Tibial nerve (tissue), 4 donors: ENCODE data around the gene LLGL1. TPM values are rescaled to one million over a fixed set of nuclear protein-coding genes. Genes with fewer than 3 reads are reported as not detected.

Experiments
- DNase-seq, 2 donors: peaks; one replicate each; pipeline ENCODE4 v3.0.0-alpha.2; 2019; ENCODE audit warnings: low spot score in 2 of 2
- H3K27ac ChIP-seq, 4 donors: fragments of 200-600 bp; sonication (generic) in 3 of 4; one replicate each; pipeline ENCODE4 v1.5.1; 2017 to 2019; ENCODE audit warnings: mild to moderate bottlenecking in 1 of 4
- H3K27me3 ChIP-seq, 2 donors: fragments of 200-600 bp; sonication (generic) in 1 of 2; one replicate each; pipeline versions ENCODE4 v1.5.1 to v1.6.0; 2017 to 2019
- H3K36me3 ChIP-seq, 3 donors: fragments of 200-600 bp; sonication (generic); one replicate each; pipeline ENCODE4 v1.5.1; 2018 to 2019
- H3K4me1 ChIP-seq, 4 donors: fragments of 200-600 bp; sonication (generic) in 3 of 4; one replicate each; pipeline ENCODE4 v1.5.1; 2017 to 2019
- H3K4me3 ChIP-seq, 4 donors: fragments of 200-600 bp; sonication (generic) in 3 of 4; one replicate each; pipeline ENCODE4 v1.5.1; 2017 to 2019; ENCODE audit warnings: mild to moderate bottlenecking in 1 of 4, moderate library complexity in 1 of 4
- H3K9me3 ChIP-seq, 4 donors: fragments of 200-600 bp; sonication (generic) in 3 of 4; one replicate each; pipeline ENCODE4 v1.5.1; 2017 to 2019
- EP300 ChIP-seq, 2 donors: sonication (generic); formaldehyde crosslinking; IDR thresholded peaks; one replicate each; pipeline ENCODE4 v1.6.1; 2017; ENCODE audit warnings: antibody characterized with exemption in 2 of 2, mild to moderate bottlenecking in 1 of 2
- POLR2A ChIP-seq, 2 donors: fragments of 450-650 bp; IDR thresholded peaks; one replicate each; pipeline ENCODE4 v1.6.1; 2017; ENCODE audit warnings: antibody characterized with exemption in 2 of 2, mild to moderate bottlenecking in 2 of 2, moderate library complexity in 2 of 2
- WGBS, 2 donors: methylation state at CpG; one replicate each; pipeline ENCODE4 v1.1.5; 2018; 5-methylcytosine and 5-hydroxymethylcytosine counted together
- total RNA-seq, 4 donors: library from RNA; depleted of rRNA; stranded (reverse); fragments of >200 nt; gene quantifications; one replicate each; pipeline ENCODE4 v1.1.0, GENCODE V29; 2016
- TF ChIP-seq, protein P1 (sequence below), 5 experiments: fragments of 200-600 bp in 3 of 5; fragments of 450-650 bp in 2 of 5; sonication (generic) in 3 of 5; IDR thresholded peaks; one replicate each; pipeline ENCODE4 v1.5.1; 2016 to 2019; ENCODE audit warnings: antibody characterized with exemption in 5 of 5, mild to moderate bottlenecking in 3 of 5, moderate library complexity in 2 of 5

LLGL1 gene
- total RNA-seq, 4 donors from 2014 or later = 20.9 to 30.2 (median 27.9) TPM

DNA sequence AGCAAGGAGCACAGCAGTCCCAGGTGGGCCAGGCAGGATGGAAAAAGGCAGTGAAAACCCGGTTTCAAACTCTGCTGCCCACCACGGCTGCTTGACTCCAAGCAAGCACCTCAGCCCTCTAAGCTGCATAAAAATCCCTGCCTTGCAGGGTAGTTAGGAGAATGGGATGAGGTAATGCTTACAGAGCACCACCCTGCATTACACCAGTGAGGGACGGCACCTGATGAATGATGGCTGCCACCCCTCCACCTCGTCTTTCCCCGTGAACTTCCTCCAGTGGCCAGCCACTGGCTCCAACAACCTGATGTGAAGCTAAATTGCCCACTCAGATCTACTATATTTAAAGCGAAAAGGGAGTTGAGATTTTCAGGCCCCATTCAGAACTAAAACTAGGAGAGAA lies 56.4 kb downstream of the LLGL1 start:
- no peaks in the 10 kb centered on the region for H3K27me3 ChIP-seq
- no peaks in the 10 kb centered on the region for H3K4me1 ChIP-seq
- 86 to 93% methylated on average over 6 of the region's 6 CpGs for WGBS, 2 donors
- DNase-seq = no peak
- H3K4me3 ChIP-seq = no peak overlapping the region
- H3K36me3 ChIP-seq = peaks cover 7 to 99% (median 30%) of the 10 kb centered on the region in 3 donors
- no peaks in the 10 kb centered on the region for H3K9me3 ChIP-seq
- no peak overlapping the region for H3K27ac ChIP-seq
- TF ChIP-seq POLR2A (IDR thresholded peaks at IDR 0.05) = no peak
- TF ChIP-seq EP300 (IDR thresholded peaks at IDR 0.05) = no peak
- TF ChIP-seq, protein P1, sequence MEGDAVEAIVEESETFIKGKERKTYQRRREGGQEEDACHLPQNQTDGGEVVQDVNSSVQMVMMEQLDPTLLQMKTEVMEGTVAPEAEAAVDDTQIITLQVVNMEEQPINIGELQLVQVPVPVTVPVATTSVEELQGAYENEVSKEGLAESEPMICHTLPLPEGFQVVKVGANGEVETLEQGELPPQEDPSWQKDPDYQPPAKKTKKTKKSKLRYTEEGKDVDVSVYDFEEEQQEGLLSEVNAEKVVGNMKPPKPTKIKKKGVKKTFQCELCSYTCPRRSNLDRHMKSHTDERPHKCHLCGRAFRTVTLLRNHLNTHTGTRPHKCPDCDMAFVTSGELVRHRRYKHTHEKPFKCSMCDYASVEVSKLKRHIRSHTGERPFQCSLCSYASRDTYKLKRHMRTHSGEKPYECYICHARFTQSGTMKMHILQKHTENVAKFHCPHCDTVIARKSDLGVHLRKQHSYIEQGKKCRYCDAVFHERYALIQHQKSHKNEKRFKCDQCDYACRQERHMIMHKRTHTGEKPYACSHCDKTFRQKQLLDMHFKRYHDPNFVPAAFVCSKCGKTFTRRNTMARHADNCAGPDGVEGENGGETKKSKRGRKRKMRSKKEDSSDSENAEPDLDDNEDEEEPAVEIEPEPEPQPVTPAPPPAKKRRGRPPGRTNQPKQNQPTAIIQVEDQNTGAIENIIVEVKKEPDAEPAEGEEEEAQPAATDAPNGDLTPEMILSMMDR (IDR thresholded peaks at IDR 0.05) = no peak

DNA sequence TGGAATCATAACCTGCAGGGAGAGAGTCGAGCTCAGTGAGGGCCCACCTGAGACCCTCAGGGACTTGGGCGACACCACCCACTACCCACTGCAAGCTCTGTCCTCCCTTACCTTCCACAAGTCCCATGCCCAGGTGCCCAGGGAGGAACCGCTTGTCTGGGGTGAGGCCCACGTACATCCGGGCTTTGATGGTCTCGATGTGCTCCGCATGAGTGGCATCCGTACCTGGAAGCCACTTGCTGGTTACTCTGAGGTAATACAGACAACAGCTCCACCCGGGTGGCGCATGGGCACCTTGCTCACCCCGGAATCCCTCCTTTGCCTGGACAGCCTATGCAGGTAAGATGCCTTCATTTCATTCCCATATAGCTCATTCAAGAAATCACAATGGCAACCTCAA lies 59.9 kb downstream of the LLGL1 start:
- peaks cover 7 to 99% (median 42%) of the 10 kb centered on the region in 3 donors for H3K36me3 ChIP-seq
- TF ChIP-seq, protein P1 (IDR thresholded peaks at IDR 0.05) = no peak
- no peak for TF ChIP-seq POLR2A (IDR thresholded peaks at IDR 0.05)
- TF ChIP-seq EP300 (IDR thresholded peaks at IDR 0.05) = no peak
- no peak overlapping the region for H3K27ac ChIP-seq
- no peaks in the 10 kb centered on the region for H3K4me1 ChIP-seq
- DNase-seq = no peak
- H3K27me3 ChIP-seq = no peaks in the 10 kb centered on the region
- no peaks in the 10 kb centered on the region for H3K9me3 ChIP-seq
- H3K4me3 ChIP-seq = no peak overlapping the region
- WGBS, 2 donors = 86 to 95% methylated on average over 5 to 11 of the region's 11 CpGs

GRCh38 chr17:18291718-18292540 lies 66.5 kb downstream of the LLGL1 start:
- no peaks in the 10 kb centered on the region for H3K27me3 ChIP-seq
- H3K27ac ChIP-seq = no peak overlapping the region
- peaks cover 2 to 99% (median 36%) of the 10 kb centered on the region in 3 donors for H3K36me3 ChIP-seq
- 88 to 91% methylated on average over 15 of the region's 15 CpGs for WGBS, 2 donors
- DNase-seq = no peak
- no peak overlapping the region for H3K4me3 ChIP-seq
- no peaks in the 10 kb centered on the region for H3K4me1 ChIP-seq
- no peaks in the 10 kb centered on the region for H3K9me3 ChIP-seq
- TF ChIP-seq EP300 (IDR thresholded peaks at IDR 0.05) (no peak), POLR2A (IDR thresholded peaks at IDR 0.05) (no peak)
- TF ChIP-seq, protein P1 (IDR thresholded peaks at IDR 0.05) = no peak

Other genes starting within 250 kb of the LLGL1 start
- 10 to 100 TPM; 24.0 to 43.7 (median 35.5) TPM for gene ATPAF2, start 186.5 kb upstream of the LLGL1 start, total RNA-seq
- 10 to 100 TPM; 13.2 to 19.4 (median 16.0) TPM for gene GID4, start 186.2 kb upstream of the LLGL1 start, total RNA-seq
- 10 to 100 TPM; 29.5 to 55.1 (median 43.3) TPM for gene DRG2, start 137.7 kb upstream of the LLGL1 start, total RNA-seq
- 1 to 10 TPM; 2.3 to 7.5 (median 2.9) TPM for gene MYO15A, start 116.9 kb upstream of the LLGL1 start, total RNA-seq
- gene ALKBH5, start 41.8 kb upstream of the LLGL1 start, total RNA-seq = 100 to 1,000 TPM in 1 of 4 donors, 10 to 100 TPM in 3; 73.9 to 110 (median 93.6) TPM
- gene FLII, start 33.1 kb downstream of the LLGL1 start, total RNA-seq = 100 to 1,000 TPM; 284 to 466 (median 335) TPM
- 10 to 100 TPM; 16.2 to 31.7 (median 20.4) TPM for gene MIEF2, start 35.0 kb downstream of the LLGL1 start, total RNA-seq
- gene TOP3A, start 89.4 kb downstream of the LLGL1 start, total RNA-seq = 10 to 100 TPM; 47.9 to 92.4 (median 63.5) TPM
- gene SMCR8, start 89.7 kb downstream of the LLGL1 start, total RNA-seq = 10 to 100 TPM; 11.4 to 13.5 (median 12.7) TPM
- 10 to 100 TPM; 48.0 to 69.5 (median 59.3) TPM for gene SHMT1, start 137.9 kb downstream of the LLGL1 start, total RNA-seq
- gene EVPLL, start 152.1 kb downstream of the LLGL1 start, total RNA-seq = not detected